Activated CD8-positive, alpha-beta memory T cell treated with anti-CD3 and anti-CD28 coated beads for 1 hour (primary cell): ENCODE results near the gene SIPA1L3.
"Not testable (repeated sequence)": the region's sequence is repeated elsewhere in the genome, so short reads cannot be mapped to it uniquely, and the experiment has no call there.

Experiments used
- DNase-seq, 2 donors: peaks; one replicate each; pipeline ENCODE4 v3.0.0-alpha.2; 2020; ENCODE audit warnings: low read depth in 1 of 2; ENCODE audit errors: extremely low read depth in 1 of 2

The SIPA1L3 gene

GRCh38 chr19:37907735-37908455 is 887 bp downstream of the SIPA1L3 start:
- DNase-seq = no peak

DNA sequence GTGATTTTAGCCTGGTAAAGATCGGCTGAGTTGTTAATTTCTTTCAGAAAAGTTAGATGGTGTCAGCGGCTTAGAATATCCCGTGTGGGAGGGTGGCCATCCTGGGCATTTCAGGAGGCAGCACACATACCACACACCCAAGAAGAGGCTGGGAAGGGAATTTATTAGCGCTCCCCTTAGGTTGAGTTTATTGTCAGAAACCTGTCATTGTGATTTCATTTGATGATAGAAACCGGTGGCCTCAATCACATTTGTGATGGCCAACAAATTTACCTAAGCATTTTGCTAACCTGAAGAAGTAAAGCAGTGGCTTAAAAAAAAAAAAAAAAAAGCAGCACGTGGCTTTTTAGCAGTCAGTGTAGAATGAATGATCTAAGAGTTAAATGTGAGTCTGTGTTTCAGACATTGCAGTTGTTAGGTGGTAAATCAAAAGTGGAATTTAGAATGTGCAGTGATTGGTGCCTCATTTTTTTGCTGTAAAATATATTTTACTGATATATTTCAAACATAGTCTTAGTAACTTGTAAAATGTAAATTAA is 2.7 kb downstream of the SIPA1L3 start:
- DNase-seq = no peak

DNA sequence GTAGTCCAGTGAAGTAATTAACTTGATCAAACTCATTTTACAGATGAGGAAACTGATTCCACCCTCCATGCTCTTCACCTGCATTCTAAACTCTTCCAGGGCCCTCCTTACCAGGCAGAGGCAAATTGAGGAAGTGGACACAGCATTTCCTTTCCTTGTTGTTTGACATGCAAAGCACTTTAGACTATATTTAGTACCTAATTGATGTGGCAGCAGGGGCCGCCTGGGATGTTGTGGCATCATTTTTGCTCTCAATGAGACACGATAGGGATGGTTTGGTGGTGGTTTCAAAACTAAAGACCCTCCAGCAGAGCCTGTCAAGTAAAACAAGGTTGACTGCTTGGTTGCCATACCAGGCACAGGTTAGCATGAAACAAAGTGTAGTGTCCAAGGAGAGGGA is 7.9 kb downstream of the SIPA1L3 start:
- DNase-seq = no peak

DNA sequence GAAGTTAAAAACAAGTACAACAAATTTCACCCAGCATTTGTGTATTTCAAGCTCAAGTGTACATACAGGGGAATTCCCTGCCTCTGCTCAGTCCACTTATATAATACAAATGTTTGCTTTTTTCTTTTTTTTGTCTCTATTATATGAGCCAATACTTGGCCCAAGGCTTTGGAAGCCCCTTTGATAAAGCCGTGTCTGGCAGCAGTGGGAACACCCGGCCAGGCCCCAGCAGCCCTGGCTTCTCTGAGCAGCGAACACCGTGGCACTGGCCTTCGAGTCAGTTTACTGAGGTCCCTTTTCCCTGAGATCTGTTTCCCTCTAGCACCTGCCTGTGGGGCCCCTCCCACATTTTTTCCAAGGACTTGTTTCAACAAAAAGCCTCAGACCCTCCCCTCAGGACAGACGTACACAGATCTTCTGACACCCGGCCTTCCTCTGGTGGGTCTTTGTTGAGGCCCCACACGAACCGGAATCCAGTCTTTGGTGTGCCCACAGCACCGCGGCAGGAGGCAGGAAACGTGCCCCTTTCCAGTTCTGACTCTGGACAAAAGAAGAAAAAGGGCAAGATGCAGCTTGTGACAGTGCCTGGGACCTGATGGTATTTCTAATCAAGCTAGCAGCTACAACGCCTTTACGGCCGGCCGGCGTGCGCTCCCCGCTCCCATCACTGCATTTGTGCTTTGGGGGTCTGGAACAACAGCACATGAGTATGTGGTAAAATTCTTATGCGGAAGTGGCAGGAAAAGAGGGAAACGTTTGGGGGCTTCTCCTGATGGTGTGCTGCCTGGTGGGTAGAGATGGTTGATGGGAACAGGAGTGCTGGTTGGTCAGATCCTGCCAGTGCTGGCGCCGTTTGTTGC is 13.8 kb downstream of the SIPA1L3 start:
- DNase-seq = no peak

DNA sequence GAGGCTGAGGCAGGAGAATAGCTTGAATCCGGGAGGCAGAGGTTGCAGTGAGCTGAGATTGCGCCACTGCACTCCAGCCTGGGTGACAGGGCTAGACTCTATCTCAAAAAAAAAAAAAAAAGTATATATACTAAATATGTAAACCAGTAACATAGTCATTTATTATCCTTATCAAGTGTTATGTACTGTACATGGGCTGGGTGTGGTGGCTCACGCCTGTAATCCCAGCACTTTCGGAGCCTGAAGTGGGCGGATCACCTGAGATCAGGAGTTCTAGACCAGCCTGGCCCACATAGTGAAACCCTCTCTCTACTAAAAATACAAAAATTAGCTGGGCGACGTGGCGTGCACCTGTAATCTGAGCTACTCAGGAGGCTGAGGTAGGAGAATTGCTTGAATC is 17.6 kb downstream of the SIPA1L3 start:
- DNase-seq = not testable (repeated sequence)

DNA sequence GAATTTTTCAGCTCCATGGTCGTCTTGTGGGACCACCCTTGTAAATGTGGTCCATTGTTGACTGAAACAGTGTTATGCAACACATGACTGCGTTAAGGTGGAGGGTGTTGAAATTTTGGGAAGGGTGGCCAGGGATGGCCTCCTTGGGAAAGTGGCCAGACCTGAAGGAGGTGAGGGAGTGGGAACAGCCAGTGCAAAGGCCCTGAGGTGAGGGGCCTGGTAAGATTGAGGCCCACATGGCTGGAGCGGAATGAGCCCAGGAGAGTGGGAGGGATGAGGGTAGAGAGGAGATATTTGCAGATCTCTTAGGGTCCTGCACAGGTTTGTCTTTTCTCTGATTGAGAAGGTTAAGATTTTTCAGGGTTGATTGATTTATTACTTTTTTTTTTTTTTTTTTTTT is 18.2 kb downstream of the SIPA1L3 start:
- DNase-seq = no peak

DNA sequence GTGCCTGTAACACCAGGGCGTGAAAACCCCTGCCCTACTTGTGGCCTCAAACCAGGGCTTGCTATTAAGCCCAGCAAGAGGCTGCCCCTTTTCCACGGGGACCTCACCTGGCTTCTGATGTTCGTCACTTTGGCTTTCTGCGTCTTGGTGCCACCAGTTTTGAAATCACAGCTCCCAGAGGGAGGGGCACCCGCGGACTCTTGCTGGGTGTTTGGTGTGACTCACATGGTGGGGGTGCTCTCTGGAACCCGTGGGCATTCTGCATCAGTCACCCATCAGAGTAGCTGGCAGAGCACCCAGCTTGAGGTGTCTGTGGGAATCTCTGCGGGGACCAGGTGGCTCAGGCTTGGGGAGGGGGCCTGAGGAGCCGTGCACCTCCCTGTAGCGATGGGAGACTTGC is 19.2 kb downstream of the SIPA1L3 start:
- no peak for DNase-seq

DNA sequence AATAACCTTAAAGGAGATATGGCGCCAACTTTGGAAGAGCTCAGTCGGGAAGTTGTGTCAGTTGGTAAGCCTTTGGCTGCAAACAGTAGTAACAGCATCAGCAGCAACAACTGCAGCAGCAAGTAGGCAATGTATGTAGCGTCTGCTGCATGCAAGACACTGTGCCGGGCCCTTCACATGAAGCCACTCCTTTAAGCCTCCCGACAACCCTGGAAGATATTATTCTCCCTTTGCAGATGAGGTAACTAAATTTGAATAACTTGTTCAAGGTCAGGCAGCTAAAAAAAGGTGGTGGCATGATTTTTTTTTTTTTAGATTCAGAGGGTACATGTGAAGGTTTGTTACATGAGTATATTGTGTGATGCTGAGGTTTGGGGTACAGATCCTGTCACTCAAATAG is 19.7 kb downstream of the SIPA1L3 start:
- no peak for DNase-seq

DNA sequence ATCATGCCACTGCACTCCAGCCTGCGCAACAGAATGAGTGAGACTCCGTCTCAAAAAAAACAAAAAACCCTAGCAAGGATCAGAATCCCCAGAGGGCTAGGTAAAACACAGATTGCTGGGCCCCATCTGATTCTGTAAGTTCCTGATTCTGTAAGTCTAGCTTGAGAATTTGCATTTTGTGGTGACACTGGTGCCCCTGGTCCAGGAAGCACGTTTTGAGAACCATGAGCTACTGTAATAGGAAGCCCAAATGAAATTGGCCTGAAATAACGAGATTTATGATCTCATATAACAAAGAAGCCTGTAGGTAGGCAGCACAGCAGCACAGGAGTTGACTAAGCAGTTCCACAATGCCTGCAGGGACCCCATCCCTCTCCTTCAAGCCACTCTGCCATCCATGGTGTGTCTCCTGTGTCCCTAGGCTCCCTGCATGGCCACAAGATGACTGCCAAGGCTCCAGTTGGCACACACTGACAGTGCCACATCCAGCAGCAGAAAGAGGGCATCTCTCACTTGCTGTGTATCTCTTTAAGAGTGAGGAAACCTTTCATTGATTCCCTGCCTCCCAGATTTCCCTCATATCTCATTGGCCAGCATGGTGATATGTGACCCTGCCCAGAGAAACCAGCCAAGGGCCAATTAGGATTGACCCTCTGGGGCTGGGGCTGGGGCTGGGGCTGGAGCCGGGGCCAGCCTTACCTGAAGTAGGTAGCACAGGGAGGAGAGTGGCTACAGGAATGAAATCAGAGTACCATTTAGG is 21.7 kb downstream of the SIPA1L3 start:
- no peak for DNase-seq

GRCh38 chr19:37929355-37929923 is 22.4 kb downstream of the SIPA1L3 start:
- DNase-seq = no peak

GRCh38 chr19:37930416-37930815 is 23.4 kb downstream of the SIPA1L3 start:
- DNase-seq = no peak

- no peak for DNase-seq
Observed at GRCh38 chr19:37931881-37932655, 25.1 kb downstream of the SIPA1L3 start.

GRCh38 chr19:37932985-37933936 is 26.3 kb downstream of the SIPA1L3 start:
- no peak for DNase-seq

DNA sequence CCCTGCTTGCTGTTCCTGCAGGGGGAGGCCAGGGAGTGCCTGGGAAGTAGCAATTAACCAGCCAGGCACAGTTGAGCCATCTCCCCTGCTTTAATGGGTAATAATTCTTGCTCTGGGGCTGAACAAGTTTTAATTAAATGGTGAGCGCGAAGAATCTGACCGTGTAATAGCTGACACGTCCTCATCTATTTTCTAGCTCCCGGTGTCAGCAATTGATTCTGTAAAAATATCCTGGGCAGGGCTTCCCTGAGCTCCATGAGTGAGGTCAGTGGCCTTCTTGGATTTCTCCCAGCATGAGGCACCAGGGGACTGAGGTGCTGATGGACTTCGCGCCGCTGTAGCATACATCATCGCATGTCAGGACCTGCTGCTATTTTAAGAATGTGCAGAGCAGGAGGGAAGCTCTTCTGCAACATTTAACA is 26.9 kb downstream of the SIPA1L3 start:
- no peak for DNase-seq

DNA sequence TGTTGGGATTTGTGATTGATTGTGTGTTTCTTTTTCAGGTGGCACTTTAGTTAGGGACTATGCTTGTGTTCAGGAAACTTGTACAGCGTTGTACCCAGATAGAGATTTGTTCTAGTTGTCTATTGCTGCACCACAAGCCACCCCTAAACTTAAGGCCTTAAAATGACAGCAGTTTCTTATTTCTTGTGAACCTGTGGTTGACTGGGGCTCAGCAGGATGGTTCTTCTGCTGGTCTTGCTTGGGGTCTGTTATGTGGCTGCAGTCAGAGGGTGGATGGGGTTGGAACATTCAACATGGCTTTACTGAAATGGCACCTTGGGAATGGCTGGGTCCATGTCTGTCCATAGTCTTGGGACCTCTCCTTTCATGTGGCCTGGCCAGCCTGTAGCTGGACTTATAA is 28.3 kb downstream of the SIPA1L3 start:
- no peak for DNase-seq

DNA sequence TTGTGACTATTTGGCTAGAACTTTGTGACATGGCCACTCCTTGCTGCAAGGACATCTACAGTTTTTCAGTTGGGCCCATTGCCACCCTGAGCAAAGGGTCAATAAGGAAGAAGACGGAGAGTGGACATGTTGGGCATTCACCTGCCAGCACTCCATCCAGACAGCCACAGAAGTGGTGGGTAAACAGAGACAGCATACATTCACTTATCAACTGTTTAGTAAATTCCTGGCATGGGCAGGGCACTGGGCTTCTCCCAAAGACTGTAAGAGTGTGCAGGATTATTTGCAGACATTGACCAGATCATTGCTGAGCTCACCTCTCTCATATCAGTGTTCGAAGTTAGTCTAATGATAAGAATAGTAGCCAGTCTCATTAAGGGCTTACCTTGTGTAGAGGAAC is 29.2 kb downstream of the SIPA1L3 start:
- DNase-seq = no peak

- no peak for DNase-seq
Observed at GRCh38 chr19:37936886-37937285, 29.9 kb downstream of the SIPA1L3 start.

- no peak for DNase-seq
Observed at GRCh38 chr19:37938353-37938752, 31.3 kb downstream of the SIPA1L3 start.
